PC-9 (cell line): ENCODE measurements around the gene EXD3. TPM values are rescaled to one million over a fixed set of nuclear protein-coding genes. Genes with fewer than 3 reads are reported as not detected.

Experiments used
- BruUV-seq: library from RNA; stranded (reverse); fragments of 400-500 nt; replicated peaks from 2 replicates; lab custom pipeline; 2021; lab: Mats Ljungman, UMichigan
- CTCF ChIA-PET: fragments of 300-600 bp; sonication (Branson Sonifier 250); formaldehyde crosslinking; loops from one replicate; lab custom pipeline; 2022; ENCODE audit warnings: antibody characterized with exemption; lab: Charles Lee
- POLR2A ChIA-PET: fragments of 300-600 bp; sonication (Branson Sonifier 250); formaldehyde crosslinking; loops from one replicate; lab custom pipeline; 2022; ENCODE audit warnings: antibody characterized with exemption; ENCODE audit not compliant: unreplicated experiment; lab: Charles Lee
- DNase-seq, 2 experiments: peaks; one replicate each; pipeline versions ENCODE4 v3.0.0 to v3.0.0-alpha.2; 2015 to 2022; ENCODE audit warnings: mixed read lengths in 1 of 2
- H2AFZ ChIP-seq: fragments of 200-600 bp; sonication (generic); 2 replicates; pipeline ENCODE4 v1.8.1; 2017; ENCODE audit warnings: antibody characterized with exemption
- H3F3A ChIP-seq: fragments of 200-600 bp; sonication (generic); 2 replicates; pipeline ENCODE4 v1.8.1; 2017; ENCODE audit warnings: antibody characterized with exemption, mild to moderate bottlenecking, low read depth; ENCODE audit not compliant: insufficient read depth
- H3K27ac ChIP-seq: fragments of 200-600 bp; sonication (generic); 2 replicates; pipeline ENCODE4 v1.6.1; 2016; ENCODE audit warnings: mixed run types
- H3K27me3 ChIP-seq: fragments of 200-600 bp; sonication (generic); 2 replicates; pipeline ENCODE4 v1.6.1; 2016; ENCODE audit warnings: low read depth, mixed run types; ENCODE audit not compliant: insufficient read depth
- H3K36me3 ChIP-seq: fragments of 200-600 bp; sonication (generic); 2 replicates; pipeline ENCODE4 v1.6.1; 2016; ENCODE audit warnings: low read depth, mixed run types
- H3K4me1 ChIP-seq: fragments of 200-600 bp; sonication (generic); replicated peaks from 2 replicates; pipeline ENCODE4 v1.6.1; 2016; ENCODE audit warnings: mixed run types; ENCODE audit not compliant: insufficient read depth
- H3K4me2 ChIP-seq: fragments of 200-600 bp; sonication (generic); 2 replicates; pipeline ENCODE4 v1.6.1; 2017; ENCODE audit warnings: mixed run types
- H3K4me3 ChIP-seq: fragments of 200-600 bp; sonication (generic); 2 replicates; pipeline ENCODE4 v1.6.1; 2016; ENCODE audit warnings: mixed run types
- H3K79me2 ChIP-seq: fragments of 200-600 bp; sonication (generic); 2 replicates; pipeline ENCODE4 v1.6.1; 2017; ENCODE audit warnings: low read depth, mixed run types
- H3K9me2 ChIP-seq: fragments of 200-600 bp; sonication (generic); 2 replicates; pipeline ENCODE4 v1.8.1; 2017; ENCODE audit warnings: mild to moderate bottlenecking; ENCODE audit not compliant: insufficient read depth
- H3K9me3 ChIP-seq: fragments of 200-600 bp; sonication (generic); 2 replicates; pipeline ENCODE4 v1.8.1; 2016; ENCODE audit warnings: low read depth; ENCODE audit not compliant: insufficient read depth
- H4K20me1 ChIP-seq: fragments of 200-600 bp; sonication (generic); 2 replicates; pipeline ENCODE4 v1.8.1; 2017; ENCODE audit not compliant: insufficient read depth
- CTCF ChIP-seq: fragments of 200-600 bp; sonication (generic); conservative IDR thresholded peaks from 2 replicates; pipeline ENCODE4 v1.6.1; 2017; ENCODE audit warnings: mixed run types, antibody characterized with exemption, mild to moderate bottlenecking, moderate library complexity
- EZH2 ChIP-seq: fragments of 200-600 bp; sonication (generic); IDR thresholded peaks from 2 replicates; pipeline ENCODE4 v1.8.0; 2017; ENCODE audit warnings: antibody characterized with exemption, low read depth
- intact Hi-C: fragments of 100-400 bp; cut with micrococcal nuclease; formaldehyde crosslinking; loops from one replicate; pipeline ENCODE4 v1.10.0; 2022; ENCODE audit not compliant: unreplicated experiment
- total RNA-seq: library from RNA; stranded (reverse); gene quantifications from 2 replicates; pipeline ENCODE4 v1.2.3, GENCODE V29; 2021

EXD3 gene
- total RNA-seq, 1 experiment from 2014 or later = 23.7 TPM

GRCh38 chr9:137427454-137428310, 4.7 kb upstream of the EXD3 start:
- intact Hi-C loops = no loop called here
- POLR2A ChIA-PET = interaction anchor here (0.6 kb wide), 1 partner anchor 14 kb away, joined by 5 read pairs; no protein-coding TSS in a partner anchor

GRCh38 chr9:137426018-137426681, 3.2 kb upstream of the EXD3 start:
- ChIA-PET POLR2A (no interaction called here), CTCF (no interaction called here)
- H3K4me3 ChIP-seq = no peak overlapping the region

More at GRCh38 chr9:137427454-137428310, 4.7 kb upstream of the EXD3 start:
- H3K27ac ChIP-seq = no peak overlapping the region
- TF ChIP-seq CTCF (no peak), EZH2 (no peak)
- H4K20me1 ChIP-seq = no peaks in the 10 kb centered on the region
- H3K79me2 ChIP-seq = 0 out of 2 replicates have a peak, but pooled peaks cover 6% of the 10 kb centered on the region
- no peaks in the 10 kb centered on the region for H3K9me3 ChIP-seq
- CTCF ChIA-PET = no interaction called here
- DNase-seq = no peak
- H3K36me3 ChIP-seq = no peaks in the 10 kb centered on the region
- no peak overlapping the region for H3K4me3 ChIP-seq
- H3K27me3 ChIP-seq = no peaks in the 10 kb centered on the region
- H3K4me2 ChIP-seq = no peak overlapping the region
- peaks cover 19% of the 10 kb centered on the region for H3F3A ChIP-seq
- no peak overlapping the region for H2AFZ ChIP-seq
- BruUV-seq = no TSS peak
- H3K9me2 ChIP-seq = no peaks in the 10 kb centered on the region
- H3K4me1 ChIP-seq = peaks cover 9% of the 10 kb centered on the region

More at GRCh38 chr9:137426018-137426681, 3.2 kb upstream of the EXD3 start:
- intact Hi-C loops = no loop called here
- Histone ChIP-seq H3F3A (peaks cover 17% of the 10 kb centered on the region), H3K4me2 (no peak overlapping the region), H2AFZ (no peak overlapping the region), H3K4me1 (peaks cover 17% of the 10 kb centered on the region), H3K9me2 (no peaks in the 10 kb centered on the region), H4K20me1 (no peaks in the 10 kb centered on the region), H3K79me2 (peaks cover 19% of the 10 kb centered on the region), H3K27me3 (no peaks in the 10 kb centered on the region), H3K9me3 (no peaks in the 10 kb centered on the region), H3K27ac (no peak overlapping the region), H3K36me3 (no peaks in the 10 kb centered on the region)
- BruUV-seq = no TSS peak
- TF ChIP-seq EZH2 (no peak), CTCF (no peak)
- no peak for DNase-seq
